HEK293 (cell line): Measurements from ENCODE around the gene DPEP1.
"Not testable (repeated sequence)": the region's sequence is repeated elsewhere in the genome, so short reads cannot be mapped to it uniquely, and the experiment has no call there.

ENCODE experiments used
- CTCF ChIA-PET: fragments of 350-600 bp; formaldehyde crosslinking; extraction: SDS; loops from one replicate; lab custom pipeline; 2021; ENCODE audit warnings: antibody characterized with exemption; lab: Yijun Ruan, JAX
- POLR2A ChIA-PET: fragments of 300-600 bp; formaldehyde crosslinking; extraction: SDS; loops from one replicate; lab custom pipeline; 2020; ENCODE audit warnings: antibody characterized with exemption, inconsistent platforms; lab: Yijun Ruan, JAX
- H3K27ac ChIP-seq: fragments of 200-500 bp; sonication (Bioruptor generic); 2 replicates; pipeline ENCODE4 v1.5.1; 2014; ENCODE audit warnings: low read depth, low read length, control low read depth, inconsistent platforms; ENCODE audit errors: extremely low read depth
- H3K36me3 ChIP-seq, 2 experiments: fragments of 200-500 bp in 1 of 2; sonication (Bioruptor generic) in 1 of 2; 1 replicate in 1 of 2; 2 replicates in 1 of 2; pipeline ENCODE4 v1.5.1; 2014 to 2017; ENCODE audit warnings: inconsistent platforms in 2 of 2, low read length in 2 of 2; ENCODE audit not compliant: control insufficient read depth in 2 of 2, insufficient read depth in 1 of 2
- H3K4me1 ChIP-seq: fragments of 200-500 bp; sonication (Bioruptor generic); 2 replicates; pipeline ENCODE4 v1.5.1; 2014; ENCODE audit warnings: mild to moderate bottlenecking, low read length, inconsistent platforms; ENCODE audit not compliant: control insufficient read depth, insufficient read depth
- H3K4me3 ChIP-seq: 2 replicates; pipeline ENCODE4 v1.5.1; 2011; ENCODE audit warnings: low read depth, mild to moderate bottlenecking, control low read depth, low read length, moderate library complexity
- H3K9me3 ChIP-seq: fragments of 200-500 bp; sonication (Bioruptor generic); 2 replicates; pipeline ENCODE4 v1.5.1; 2014; ENCODE audit warnings: low read depth, low read length, inconsistent platforms; ENCODE audit not compliant: control insufficient read depth, insufficient read depth
- EGR2 ChIP-seq: fragments of 450-650 bp; formaldehyde crosslinking; IDR thresholded peaks from 2 replicates; pipeline ENCODE4 v1.5.1; 2016; ENCODE audit warnings: low read depth, missing biosample characterization, missing genetic modification characterization
- SETDB1 ChIP-seq: IDR thresholded peaks from one replicate; pipeline ENCODE4 v1.6.1; 2017; ENCODE audit warnings: mild to moderate bottlenecking, low read length, moderate library complexity, mixed read lengths; ENCODE audit not compliant: insufficient read length
- SP7 ChIP-seq: fragments of 450-650 bp; formaldehyde crosslinking; IDR thresholded peaks from 2 replicates; pipeline ENCODE4 v1.5.1; 2016; ENCODE audit warnings: missing biosample characterization, missing genetic modification characterization
- ZBTB21 ChIP-seq: fragments of 450-650 bp; formaldehyde crosslinking; IDR thresholded peaks from 2 replicates; pipeline ENCODE4 v1.5.1; 2017; ENCODE audit warnings: missing biosample characterization, missing genetic modification characterization
- ZFHX2 ChIP-seq: fragments of 450-650 bp; formaldehyde crosslinking; conservative IDR thresholded peaks from 2 replicates; pipeline ENCODE4 v1.5.1; 2016; ENCODE audit warnings: missing biosample characterization, missing genetic modification characterization
- ZNF140 ChIP-seq: fragments of 450-650 bp; formaldehyde crosslinking; IDR thresholded peaks from 2 replicates; pipeline ENCODE4 v1.5.1; 2016; ENCODE audit warnings: missing biosample characterization, missing genetic modification characterization
- ZNF16 ChIP-seq: fragments of 450-650 bp; formaldehyde crosslinking; IDR thresholded peaks from 2 replicates; pipeline ENCODE4 v1.5.1; 2016; ENCODE audit warnings: low read depth, missing biosample characterization, missing genetic modification characterization
- ZNF19 ChIP-seq: fragments of 450-650 bp; formaldehyde crosslinking; IDR thresholded peaks from 2 replicates; pipeline ENCODE4; 2016; ENCODE audit warnings: missing biosample characterization, missing genetic modification characterization, low read depth
- ZNF211 ChIP-seq: fragments of 450-650 bp; formaldehyde crosslinking; IDR thresholded peaks from 2 replicates; pipeline ENCODE4 v1.5.1; 2016; ENCODE audit warnings: low read depth, missing biosample characterization, missing genetic modification characterization
- ZNF404 ChIP-seq: fragments of 450-650 bp; formaldehyde crosslinking; IDR thresholded peaks from 2 replicates; pipeline ENCODE4 v1.5.1; 2017; ENCODE audit warnings: missing biosample characterization, missing genetic modification characterization
- ZNF426 ChIP-seq: fragments of 450-650 bp; formaldehyde crosslinking; IDR thresholded peaks from 2 replicates; pipeline ENCODE4 v1.5.1; 2017; ENCODE audit warnings: missing biosample characterization, missing genetic modification characterization, mild to moderate bottlenecking, inconsistent platforms, moderate library complexity
- ZNF433 ChIP-seq: fragments of 450-650 bp; formaldehyde crosslinking; IDR thresholded peaks from 2 replicates; pipeline ENCODE4 v1.5.1; 2016; ENCODE audit warnings: missing biosample characterization, missing genetic modification characterization, low read depth
- ZNF571 ChIP-seq: fragments of 450-650 bp; formaldehyde crosslinking; IDR thresholded peaks from 2 replicates; pipeline ENCODE4 v1.5.0; 2017; ENCODE audit warnings: missing biosample characterization, missing genetic modification characterization
- TF ChIP-seq, protein P1 (sequence below): fragments of 450-650 bp; formaldehyde crosslinking; optimal IDR thresholded peaks from 2 replicates; pipeline ENCODE3; 2016; ENCODE audit warnings: missing biosample characterization, mild to moderate bottlenecking, missing genetic modification characterization
- TF ChIP-seq, protein P2 (sequence below): fragments of 450-650 bp; formaldehyde crosslinking; IDR thresholded peaks from 2 replicates; pipeline ENCODE4 v1.5.1; 2016; ENCODE audit warnings: missing biosample characterization, missing genetic modification characterization
- TF ChIP-seq, protein P3 (sequence below): fragments of 450-650 bp; formaldehyde crosslinking; IDR thresholded peaks from 2 replicates; pipeline ENCODE4 v1.5.1; 2016; ENCODE audit warnings: missing biosample characterization, missing genetic modification characterization
- TF ChIP-seq, protein P4 (sequence below): fragments of 450-650 bp; formaldehyde crosslinking; IDR thresholded peaks from 2 replicates; pipeline ENCODE4 v1.5.1; 2016; ENCODE audit warnings: missing biosample characterization, missing genetic modification characterization

Gene DPEP1

DNA sequence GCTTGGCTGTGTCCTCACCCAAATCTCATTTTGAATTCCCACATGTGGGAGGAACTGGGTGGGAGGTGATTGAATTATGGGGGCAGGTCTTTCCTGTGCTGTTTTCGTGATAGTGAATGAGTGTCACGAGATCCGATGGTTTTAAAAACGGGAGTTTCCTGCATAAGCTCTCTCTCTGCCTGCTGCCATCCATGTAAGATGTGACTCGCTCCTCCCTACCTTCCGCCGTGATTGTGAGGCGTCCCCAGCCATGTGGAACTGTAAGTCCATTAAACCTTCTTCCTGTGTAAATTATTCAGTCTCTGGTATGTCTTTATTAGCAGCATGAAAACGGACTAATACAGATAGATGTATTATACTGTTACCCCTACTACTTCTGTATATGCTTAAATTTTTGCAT lies 47.8 kb downstream of the DPEP1 start (continued):
- no peak for TF ChIP-seq SP7 (tag by site-specific recombination)
- TF ChIP-seq, protein P1, sequence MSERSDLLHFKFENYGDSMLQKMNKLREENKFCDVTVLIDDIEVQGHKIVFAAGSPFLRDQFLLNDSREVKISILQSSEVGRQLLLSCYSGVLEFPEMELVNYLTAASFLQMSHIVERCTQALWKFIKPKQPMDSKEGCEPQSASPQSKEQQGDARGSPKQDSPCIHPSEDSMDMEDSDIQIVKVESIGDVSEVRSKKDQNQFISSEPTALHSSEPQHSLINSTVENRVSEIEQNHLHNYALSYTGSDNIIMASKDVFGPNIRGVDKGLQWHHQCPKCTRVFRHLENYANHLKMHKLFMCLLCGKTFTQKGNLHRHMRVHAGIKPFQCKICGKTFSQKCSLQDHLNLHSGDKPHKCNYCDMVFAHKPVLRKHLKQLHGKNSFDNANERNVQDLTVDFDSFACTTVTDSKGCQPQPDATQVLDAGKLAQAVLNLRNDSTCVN (tag by site-specific recombination): no peak
- TF ChIP-seq ZNF16 (tag by site-specific recombination): no peak

DNA sequence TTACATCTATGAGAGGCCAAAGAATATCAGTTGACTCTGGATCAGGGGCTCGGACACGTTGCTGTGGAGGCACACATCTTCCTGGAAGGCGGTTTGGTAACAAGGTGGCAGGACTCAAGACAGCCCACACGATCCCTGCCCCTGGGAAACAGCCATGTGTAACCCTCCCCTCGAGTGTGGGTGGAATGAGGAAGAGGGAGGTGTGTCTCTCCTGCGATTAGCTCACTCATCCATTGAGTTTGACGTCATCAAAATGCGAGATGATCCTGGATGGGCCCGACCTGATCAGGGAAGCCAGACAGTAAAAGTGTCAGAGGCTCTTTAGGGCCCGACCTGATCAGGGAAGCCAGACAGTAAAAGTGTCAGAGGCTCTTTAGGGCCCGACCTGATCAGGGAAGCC lies 50.8 kb downstream of the DPEP1 start:
- H3K4me3 ChIP-seq, CTCF ChIA-PET, H3K27ac ChIP-seq, H3K9me3 ChIP-seq, POLR2A ChIA-PET, H3K4me1 ChIP-seq: not testable (repeated sequence)
- TF ChIP-seq EGR2 (tag by site-specific recombination) (peak; percentile 71), ZFHX2 (tag by site-specific recombination) (peak; percentile 48)
- peaks cover 11 to 54% of the 10 kb centered on the region in 2 experiments; a peak in 2 of 3 replicates for H3K36me3 ChIP-seq

DNA sequence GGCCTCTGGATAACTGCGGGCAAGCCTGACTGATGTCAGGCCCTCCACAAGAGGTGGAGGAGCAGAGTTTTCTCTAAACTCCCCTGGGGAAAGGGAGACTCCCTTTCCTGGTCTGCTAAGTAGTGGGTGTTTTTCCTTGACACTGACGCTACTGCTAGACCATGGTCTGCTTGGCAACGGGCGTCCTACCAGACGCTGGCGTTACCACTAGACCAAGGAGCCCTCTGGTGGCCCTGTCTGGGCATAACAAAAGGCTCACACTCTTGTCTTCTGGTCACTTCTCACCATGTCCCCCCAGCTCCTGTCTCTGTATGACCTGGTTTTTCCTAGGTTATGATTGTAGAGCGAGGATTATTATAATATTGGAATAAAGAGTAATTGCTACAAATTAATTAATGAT lies 53.6 kb downstream of the DPEP1 start:
- CTCF ChIA-PET: interaction anchor here (0.7 to 1.7 kb wide), 5 partner anchors 8 to 67 kb away, joined by 3 to 9 read pairs (median 3); no protein-coding TSS in a partner anchor
- not testable (repeated sequence) for H3K9me3 ChIP-seq, H3K4me3 ChIP-seq, H3K4me1 ChIP-seq, H3K27ac ChIP-seq
- H3K36me3 ChIP-seq: peaks cover 11 to 29% of the 10 kb centered on the region in 2 experiments; a peak in 2 of 3 replicates
- POLR2A ChIA-PET: interaction anchor here (0.6 to 0.8 kb wide), 2 partner anchors 102 to 426 kb away, joined by 3 to 4 read pairs; no protein-coding TSS in a partner anchor
- peak; percentile 83 for TF ChIP-seq SETDB1

DNA sequence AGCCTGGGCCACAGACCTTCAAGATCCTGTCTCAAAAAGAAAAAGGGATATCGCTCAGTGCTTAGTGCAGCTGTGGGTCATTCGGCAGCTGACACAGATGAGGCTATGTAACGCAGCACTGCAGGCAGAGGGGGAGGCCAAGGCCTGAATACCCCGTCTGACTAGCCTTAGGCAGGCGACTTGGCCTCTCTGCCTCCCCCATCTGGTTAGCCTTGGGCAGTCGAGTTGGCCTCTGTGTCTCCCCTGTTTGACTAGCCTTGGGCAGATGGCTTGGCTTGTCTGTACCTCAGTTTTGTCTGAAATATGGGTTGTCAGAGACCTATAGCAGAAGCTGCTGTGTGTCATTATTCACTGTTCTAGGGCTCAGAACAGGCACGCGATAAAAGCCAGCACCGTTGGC lies 54.2 kb downstream of the DPEP1 start:
- TF ChIP-seq ZNF19 (tag by site-specific recombination): no peak
- TF ChIP-seq ZNF433 (tag by site-specific recombination): no peak
- no peak for TF ChIP-seq ZNF211 (tag by site-specific recombination)
- no peak for TF ChIP-seq ZNF140 (tag by site-specific recombination)
- TF ChIP-seq ZNF426: no peak
- TF ChIP-seq ZNF404 (tag by site-specific recombination): no peak
- TF ChIP-seq, protein P2, sequence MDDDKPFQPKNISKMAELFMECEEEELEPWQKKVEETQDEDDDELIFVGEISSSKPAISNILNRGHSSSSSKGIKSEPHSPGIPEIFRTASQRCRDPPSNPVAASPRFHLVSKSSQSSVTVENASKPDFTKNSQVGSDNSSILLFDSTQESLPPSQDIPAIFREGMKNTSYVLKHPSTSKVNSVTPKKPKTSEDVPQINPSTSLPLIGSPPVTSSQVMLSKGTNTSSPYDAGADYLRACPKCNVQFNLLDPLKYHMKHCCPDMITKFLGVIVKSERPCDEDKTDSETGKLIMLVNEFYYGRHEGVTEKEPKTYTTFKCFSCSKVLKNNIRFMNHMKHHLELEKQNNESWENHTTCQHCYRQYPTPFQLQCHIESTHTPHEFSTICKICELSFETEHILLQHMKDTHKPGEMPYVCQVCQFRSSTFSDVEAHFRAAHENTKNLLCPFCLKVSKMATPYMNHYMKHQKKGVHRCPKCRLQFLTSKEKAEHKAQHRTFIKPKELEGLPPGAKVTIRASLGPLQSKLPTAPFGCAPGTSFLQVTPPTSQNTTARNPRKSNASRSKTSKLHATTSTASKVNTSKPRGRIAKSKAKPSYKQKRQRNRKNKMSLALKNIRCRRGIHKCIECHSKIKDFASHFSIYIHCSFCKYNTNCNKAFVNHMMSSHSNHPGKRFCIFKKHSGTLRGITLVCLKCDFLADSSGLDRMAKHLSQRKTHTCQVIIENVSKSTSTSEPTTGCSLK (tag by site-specific recombination): no peak
- TF ChIP-seq SP7 (tag by site-specific recombination): no peak
- no peak for TF ChIP-seq ZBTB21 (tag by site-specific recombination)
- TF ChIP-seq ZNF571 (tag by site-specific recombination): no peak
- TF ChIP-seq, protein P3, sequence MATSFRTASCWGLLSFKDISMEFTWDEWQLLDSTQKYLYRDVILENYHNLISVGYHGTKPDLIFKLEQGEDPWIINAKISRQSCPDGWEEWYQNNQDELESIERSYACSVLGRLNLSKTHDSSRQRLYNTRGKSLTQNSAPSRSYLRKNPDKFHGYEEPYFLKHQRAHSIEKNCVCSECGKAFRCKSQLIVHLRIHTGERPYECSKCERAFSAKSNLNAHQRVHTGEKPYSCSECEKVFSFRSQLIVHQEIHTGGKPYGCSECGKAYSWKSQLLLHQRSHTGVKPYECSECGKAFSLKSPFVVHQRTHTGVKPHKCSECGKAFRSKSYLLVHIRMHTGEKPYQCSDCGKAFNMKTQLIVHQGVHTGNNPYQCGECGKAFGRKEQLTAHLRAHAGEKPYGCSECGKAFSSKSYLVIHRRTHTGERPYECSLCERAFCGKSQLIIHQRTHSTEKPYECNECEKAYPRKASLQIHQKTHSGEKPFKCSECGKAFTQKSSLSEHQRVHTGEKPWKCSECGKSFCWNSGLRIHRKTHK (tag by site-specific recombination): no peak
- TF ChIP-seq, protein P4, sequence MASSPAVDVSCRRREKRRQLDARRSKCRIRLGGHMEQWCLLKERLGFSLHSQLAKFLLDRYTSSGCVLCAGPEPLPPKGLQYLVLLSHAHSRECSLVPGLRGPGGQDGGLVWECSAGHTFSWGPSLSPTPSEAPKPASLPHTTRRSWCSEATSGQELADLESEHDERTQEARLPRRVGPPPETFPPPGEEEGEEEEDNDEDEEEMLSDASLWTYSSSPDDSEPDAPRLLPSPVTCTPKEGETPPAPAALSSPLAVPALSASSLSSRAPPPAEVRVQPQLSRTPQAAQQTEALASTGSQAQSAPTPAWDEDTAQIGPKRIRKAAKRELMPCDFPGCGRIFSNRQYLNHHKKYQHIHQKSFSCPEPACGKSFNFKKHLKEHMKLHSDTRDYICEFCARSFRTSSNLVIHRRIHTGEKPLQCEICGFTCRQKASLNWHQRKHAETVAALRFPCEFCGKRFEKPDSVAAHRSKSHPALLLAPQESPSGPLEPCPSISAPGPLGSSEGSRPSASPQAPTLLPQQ: no peak
- POLR2A ChIA-PET: interaction anchor here (0.8 kb wide), 1 partner anchor 102 kb away, joined by 3 read pairs; no protein-coding TSS in a partner anchor
- Histone ChIP-seq H3K4me3 (no peak overlapping the region), H3K27ac (no peak overlapping the region), H3K36me3 (peaks cover 6 to 24% of the 10 kb centered on the region in 2 experiments; a peak in 2 of 3 replicates), H3K4me1 (no peaks in the 10 kb centered on the region), H3K9me3 (no peaks in the 10 kb centered on the region)
- CTCF ChIA-PET: interaction anchor here (0.7 to 1.7 kb wide), 4 partner anchors 9 to 68 kb away, joined by 3 to 9 read pairs (median 4); no protein-coding TSS in a partner anchor
